Adipocyte (in vitro differentiated cells): ENCODE measurements around the gene ERI3.

Experiments
- DNase-seq: peaks from one replicate; pipeline ENCODE4 v3.0.0-alpha.2; 2015; ENCODE audit warnings: low read depth
- H3K27me3 ChIP-seq: replicated peaks from 2 replicates; pipeline ENCODE4 v1.7.0; 2013; ENCODE audit warnings: mild to moderate bottlenecking, low read length, moderate library complexity; ENCODE audit not compliant: control insufficient read depth, insufficient read depth
- H3K36me3 ChIP-seq: 2 replicates; pipeline ENCODE4 v1.7.0; 2013; ENCODE audit warnings: low read length, mild to moderate bottlenecking, moderate library complexity; ENCODE audit not compliant: control insufficient read depth, insufficient read depth, severe bottlenecking
- H3K4me1 ChIP-seq: 2 replicates; pipeline ENCODE4 v1.7.0; 2013; ENCODE audit warnings: mild to moderate bottlenecking, low read length, moderate library complexity; ENCODE audit not compliant: control insufficient read depth, insufficient read depth
- H3K4me3 ChIP-seq: 2 replicates; pipeline ENCODE4 v1.7.0; 2013; ENCODE audit warnings: mild to moderate bottlenecking, low read length, moderate library complexity
- H3K9ac ChIP-seq: 2 replicates; pipeline ENCODE4 v1.7.0; 2013; ENCODE audit warnings: mild to moderate bottlenecking, low read length, moderate library complexity
- H3K9me3 ChIP-seq: 2 replicates; pipeline ENCODE4 v1.7.0; 2013; ENCODE audit warnings: mild to moderate bottlenecking, low read length, moderate library complexity; ENCODE audit not compliant: control insufficient read depth

ERI3 gene

DNA sequence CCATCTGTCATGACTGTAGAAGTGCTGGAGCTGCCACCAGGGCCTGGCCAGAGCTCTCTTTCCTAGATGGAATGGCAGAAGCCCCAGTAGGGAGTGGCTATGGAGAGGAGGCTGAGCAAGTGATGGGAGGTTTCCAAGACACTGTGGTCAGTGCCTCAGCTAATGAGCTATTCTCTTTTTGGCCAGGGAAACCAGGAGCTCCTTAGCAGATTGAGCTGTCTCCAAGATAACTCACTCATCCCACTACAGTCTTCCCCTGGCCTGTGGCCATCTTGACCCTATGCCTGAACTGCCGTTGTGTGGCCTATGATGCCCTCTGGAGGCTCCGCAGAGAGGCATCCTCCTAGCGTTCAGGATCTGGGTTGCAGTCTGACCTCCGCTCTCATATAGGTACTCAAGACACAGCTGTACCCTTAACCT is 60.5 kb downstream of the ERI3 start:
- Histone ChIP-seq H3K27me3 (no peaks in the 10 kb centered on the region), H3K4me3 (no peak overlapping the region), H3K36me3 (peaks cover 45% of the 10 kb centered on the region), H3K9ac (no peak overlapping the region), H3K9me3 (no peaks in the 10 kb centered on the region), H3K4me1 (peaks cover 11% of the 10 kb centered on the region)
- DNase-seq: no peak

DNA sequence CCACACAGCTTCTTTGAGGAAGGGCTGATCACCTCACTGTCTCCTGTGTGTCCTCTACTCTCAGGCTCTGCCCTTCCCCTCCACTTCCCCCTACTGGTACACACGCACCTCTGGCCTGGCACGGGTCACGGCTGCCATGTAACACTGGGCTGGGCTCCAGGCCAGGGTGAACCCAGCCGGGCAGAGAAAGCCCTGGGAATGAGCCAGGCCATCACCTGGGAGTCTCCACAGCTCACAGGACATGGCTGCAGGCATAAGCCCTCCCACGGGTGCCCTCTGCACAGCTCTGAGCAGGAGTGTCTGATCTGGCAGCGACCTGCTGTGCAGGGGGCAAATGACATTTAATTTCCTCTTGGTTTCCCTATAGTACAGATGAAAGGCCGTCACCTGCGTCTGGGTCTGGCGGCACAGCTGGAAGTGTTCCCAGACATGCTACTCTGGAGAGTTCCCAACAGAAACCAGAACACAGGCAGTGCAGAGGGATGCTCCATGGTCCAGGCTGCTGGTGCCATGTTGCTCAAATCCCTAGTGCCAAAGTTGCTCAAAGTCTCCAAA is 61.2 kb downstream of the ERI3 start:
- DNase-seq: no peak
- Histone ChIP-seq H3K9me3 (no peaks in the 10 kb centered on the region), H3K4me3 (no peak overlapping the region), H3K4me1 (peaks cover 11% of the 10 kb centered on the region), H3K36me3 (peaks cover 47% of the 10 kb centered on the region), H3K27me3 (no peaks in the 10 kb centered on the region), H3K9ac (no peak overlapping the region)

DNA sequence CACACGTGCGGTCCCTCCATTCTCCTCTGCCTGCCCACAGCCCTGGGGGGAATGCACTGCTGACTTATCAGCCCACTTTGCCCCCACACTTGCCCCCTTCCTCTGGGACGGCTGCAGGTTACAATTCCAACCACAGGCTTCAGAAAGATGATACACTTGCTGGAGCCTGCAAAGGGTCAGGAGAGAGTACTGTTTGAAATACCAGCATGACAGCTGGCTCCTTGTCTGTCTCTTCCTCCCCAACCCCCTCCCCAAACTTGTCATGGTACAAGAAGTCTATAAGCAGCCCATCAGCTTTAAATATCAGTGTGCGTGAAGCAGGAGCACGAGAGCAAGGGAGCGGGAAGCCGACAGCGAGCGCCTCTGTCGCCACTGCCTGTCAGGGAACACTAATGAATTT is 62.4 kb downstream of the ERI3 start:
- DNase-seq: no peak
- Histone ChIP-seq H3K9me3 (no peaks in the 10 kb centered on the region), H3K4me3 (no peak overlapping the region), H3K4me1 (peaks cover 11% of the 10 kb centered on the region), H3K27me3 (no peaks in the 10 kb centered on the region), H3K9ac (no peak overlapping the region), H3K36me3 (peaks cover 46% of the 10 kb centered on the region)

DNA sequence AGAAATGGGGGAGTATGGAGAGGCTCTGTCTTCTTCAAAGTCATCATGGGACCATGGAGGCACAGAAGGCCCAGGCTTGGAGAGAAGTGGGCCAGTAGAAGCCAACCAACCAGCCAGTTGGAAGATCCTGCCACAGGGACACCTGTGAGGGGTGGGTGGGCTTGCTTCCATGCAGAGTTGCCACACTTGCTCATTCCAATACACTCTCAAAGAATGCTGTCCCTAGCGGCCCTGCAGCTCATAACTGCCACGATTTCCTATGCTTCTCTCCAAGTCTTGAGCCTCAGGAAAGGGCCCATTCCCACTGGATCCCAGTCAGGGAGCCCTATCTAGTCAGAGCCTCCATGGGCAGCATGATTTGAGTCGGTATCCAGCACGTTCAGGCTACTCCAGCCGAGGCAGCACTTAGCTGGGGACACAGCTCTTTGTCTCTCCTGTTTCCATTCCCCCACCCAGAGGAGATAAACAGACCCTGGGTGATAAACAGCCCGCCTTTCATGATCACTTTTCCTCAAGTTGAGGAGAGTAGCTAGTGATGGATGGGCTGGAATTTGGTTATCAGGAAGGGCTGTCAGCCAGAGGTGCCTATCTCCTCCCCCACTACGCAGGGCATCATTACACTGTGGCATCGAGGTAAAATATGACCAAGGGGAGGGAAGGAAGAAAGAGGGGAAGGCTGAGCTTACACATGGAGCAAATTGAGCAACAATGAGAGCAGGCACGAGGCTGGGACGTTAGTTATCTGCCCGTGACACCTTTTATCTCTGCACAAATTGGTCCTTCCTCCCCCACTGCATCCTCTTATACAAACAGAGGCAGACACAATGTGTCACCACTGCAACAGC is 64.6 kb downstream of the ERI3 start:
- no peak for DNase-seq
- Histone ChIP-seq H3K27me3 (no peaks in the 10 kb centered on the region), H3K9me3 (no peaks in the 10 kb centered on the region), H3K36me3 (peaks cover 45% of the 10 kb centered on the region), H3K4me1 (peaks cover 11% of the 10 kb centered on the region), H3K9ac (no peak overlapping the region), H3K4me3 (no peak overlapping the region)

GRCh38 chr1:44289530-44289929 is 65.5 kb downstream of the ERI3 start:
- peaks cover 8% of the 10 kb centered on the region for H3K4me1 ChIP-seq
- no peaks in the 10 kb centered on the region for H3K27me3 ChIP-seq
- no peak overlapping the region for H3K4me3 ChIP-seq
- no peak for DNase-seq
- no peak overlapping the region for H3K9ac ChIP-seq
- H3K36me3 ChIP-seq: peaks cover 47% of the 10 kb centered on the region
- H3K9me3 ChIP-seq: no peaks in the 10 kb centered on the region

- no peak overlapping the region for H3K9ac ChIP-seq
- H3K36me3 ChIP-seq: peaks cover 53% of the 10 kb centered on the region
- H3K9me3 ChIP-seq: no peaks in the 10 kb centered on the region
- no peak overlapping the region for H3K4me3 ChIP-seq
- no peak for DNase-seq
- H3K4me1 ChIP-seq: peaks cover 2% of the 10 kb centered on the region
- H3K27me3 ChIP-seq: no peaks in the 10 kb centered on the region
These were observed 66.2 kb downstream of the ERI3 start for GRCh38 chr1:44288883-44289282.

GRCh38 chr1:44284184-44284583 is 70.9 kb downstream of the ERI3 start:
- H3K9me3 ChIP-seq: no peaks in the 10 kb centered on the region
- no peak overlapping the region for H3K4me3 ChIP-seq
- H3K4me1 ChIP-seq: peaks cover 10% of the 10 kb centered on the region
- H3K9ac ChIP-seq: no peak overlapping the region
- no peaks in the 10 kb centered on the region for H3K27me3 ChIP-seq
- no peak for DNase-seq
- peaks cover 45% of the 10 kb centered on the region for H3K36me3 ChIP-seq

DNA sequence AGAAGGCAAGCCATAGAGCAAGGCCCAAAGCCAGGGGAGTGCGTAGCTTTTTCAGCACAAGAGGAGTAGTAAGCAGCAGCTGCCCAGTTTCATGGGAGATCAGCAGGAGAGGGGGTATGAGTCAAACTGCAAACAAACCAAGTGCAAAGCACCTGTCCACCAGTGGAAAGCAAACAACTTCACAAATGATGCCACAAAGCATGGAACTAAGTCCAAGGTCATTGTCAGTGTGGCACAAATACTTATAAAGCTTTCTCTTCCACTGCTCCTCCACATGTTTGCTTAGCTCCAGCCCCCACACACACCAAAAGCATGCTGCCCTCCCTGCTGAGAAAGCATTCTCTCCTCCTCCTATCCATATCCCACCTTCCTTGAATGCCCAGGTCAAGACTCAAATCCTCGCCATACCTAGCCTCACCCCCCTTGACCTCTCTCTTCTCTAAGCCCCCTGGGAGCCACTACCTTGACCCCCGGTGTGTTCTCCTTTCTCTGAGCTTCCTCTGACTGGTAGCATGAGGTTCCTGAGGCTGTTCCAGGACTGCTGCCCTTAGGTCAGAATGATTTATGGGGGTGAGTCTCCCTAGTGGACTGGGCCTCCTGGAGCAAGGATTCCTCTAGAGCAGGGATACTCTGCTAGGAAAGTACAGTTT is 71.4 kb downstream of the ERI3 start:
- H3K9me3 ChIP-seq: no peaks in the 10 kb centered on the region
- no peak overlapping the region for H3K4me3 ChIP-seq
- no peak overlapping the region for H3K9ac ChIP-seq
- H3K36me3 ChIP-seq: peaks cover 45% of the 10 kb centered on the region
- H3K27me3 ChIP-seq: no peaks in the 10 kb centered on the region
- H3K4me1 ChIP-seq: peaks cover 10% of the 10 kb centered on the region
- no peak for DNase-seq

DNA sequence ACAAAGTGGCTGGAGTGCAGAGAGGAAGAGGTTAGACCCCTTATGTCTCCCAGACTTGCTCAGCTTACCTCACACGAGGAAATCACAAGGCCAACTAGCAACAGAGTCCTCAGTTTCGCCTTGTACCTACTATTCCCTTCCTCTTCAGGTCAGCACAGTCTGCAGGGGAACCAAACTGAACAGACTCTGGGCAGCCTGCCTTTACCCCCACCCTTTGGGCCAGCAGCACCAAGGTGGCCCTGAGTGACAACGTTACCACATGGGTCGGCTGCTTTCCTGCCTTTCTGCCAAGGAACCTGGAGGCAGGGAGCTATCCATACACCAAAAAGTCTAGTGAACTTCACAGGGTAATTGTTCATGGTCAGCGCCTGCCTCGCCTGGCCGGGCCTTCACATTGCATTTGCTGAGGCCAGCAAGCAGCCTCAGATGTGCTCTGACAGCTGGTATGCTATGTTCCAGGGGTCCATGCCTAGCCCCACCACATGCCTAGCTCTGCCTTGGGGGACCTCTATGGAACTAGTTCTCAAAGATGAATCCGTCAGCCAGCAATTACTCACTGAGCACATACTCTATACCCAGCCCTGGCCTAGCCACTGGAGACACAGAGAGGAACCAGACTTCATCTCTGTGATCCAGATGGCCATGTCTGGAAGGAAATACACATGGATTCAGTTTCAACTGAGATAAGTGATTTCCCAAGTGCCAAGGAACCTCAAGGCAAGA is 72.2 kb downstream of the ERI3 start:
- Histone ChIP-seq H3K36me3 (peaks cover 43% of the 10 kb centered on the region), H3K4me3 (no peak overlapping the region), H3K9ac (no peak overlapping the region)

GRCh38 chr1:44281962-44282703 is 72.9 kb downstream of the ERI3 start:
- H3K27me3 ChIP-seq: no peaks in the 10 kb centered on the region

More for the DNA sequence above, 72.2 kb downstream of the ERI3 start:
- no peaks in the 10 kb centered on the region for H3K9me3 ChIP-seq
- no peak for DNase-seq
- no peaks in the 10 kb centered on the region for H3K27me3 ChIP-seq
- peaks cover 10% of the 10 kb centered on the region for H3K4me1 ChIP-seq

More at GRCh38 chr1:44281962-44282703, 72.9 kb downstream of the ERI3 start:
- H3K36me3 ChIP-seq: peaks cover 35% of the 10 kb centered on the region
- H3K4me1 ChIP-seq: peaks cover 16% of the 10 kb centered on the region
- no peak for DNase-seq
- no peak overlapping the region for H3K9ac ChIP-seq
- no peaks in the 10 kb centered on the region for H3K9me3 ChIP-seq
- H3K4me3 ChIP-seq: no peak overlapping the region
